SU-DHL-6 (cell line): ENCODE results near the gene ZDHHC1.
"Not testable (repeated sequence)": the region's sequence is repeated elsewhere in the genome, so short reads cannot be mapped to it uniquely, and the experiment has no call there.

Experiments used
- H2AFZ ChIP-seq: fragments of 200-600 bp; sonication (generic); 2 replicates; pipeline ENCODE4 v1.6.1; 2014; ENCODE audit warnings: low read depth, mild to moderate bottlenecking, moderate library complexity, mixed read lengths, antibody characterized with exemption, low read length; ENCODE audit not compliant: severe bottlenecking
- H3F3A ChIP-seq: fragments of 200-600 bp; shearing (Covaris generic); 2 replicates; pipeline ENCODE4 v1.6.0; 2016; ENCODE audit warnings: antibody characterized with exemption, mild to moderate bottlenecking; ENCODE audit not compliant: insufficient read depth
- H3K27ac ChIP-seq: fragments of 200-600 bp; sonication (generic); 2 replicates; pipeline ENCODE4 v1.5.1; 2016; ENCODE audit warnings: low read depth, mild to moderate bottlenecking, low read length, moderate library complexity, mixed read lengths
- H3K27me3 ChIP-seq: fragments of 200-600 bp; sonication (generic), shearing (Covaris generic); 2 replicates; pipeline ENCODE4 v1.6.0; 2014; ENCODE audit warnings: mild to moderate bottlenecking, low read length
- H3K36me3 ChIP-seq: fragments of 200-600 bp; sonication (generic); 2 replicates; pipeline ENCODE4 v1.6.1; 2014; ENCODE audit warnings: mild to moderate bottlenecking, low read length, mixed read lengths
- H3K4me2 ChIP-seq: fragments of 300-600, 200-600 bp; shearing (Covaris generic), sonication (generic); 2 replicates; pipeline ENCODE4 v1.6.0; 2014; ENCODE audit warnings: low read length, low read depth, mild to moderate bottlenecking; ENCODE audit not compliant: poor library complexity, severe bottlenecking
- H3K4me3 ChIP-seq: fragments of 200-600 bp; sonication (generic); 2 replicates; pipeline ENCODE4 v1.5.1; 2014; ENCODE audit warnings: antibody characterized with exemption, low read length, mild to moderate bottlenecking, mixed read lengths; ENCODE audit not compliant: insufficient read depth, poor library complexity, severe bottlenecking
- H3K79me2 ChIP-seq: fragments of 200-600 bp; sonication (generic); 2 replicates; pipeline ENCODE4 v1.6.1; 2014; ENCODE audit warnings: mild to moderate bottlenecking, low read length, moderate library complexity; ENCODE audit not compliant: insufficient read depth
- H3K9ac ChIP-seq: fragments of 200-600 bp; sonication (generic); 2 replicates; pipeline ENCODE4 v1.7.0; 2014; ENCODE audit warnings: mild to moderate bottlenecking, low read length
- H3K9me2 ChIP-seq: fragments of 200-600 bp; sonication (generic); replicated peaks from 2 replicates; pipeline ENCODE4 v1.6.1; 2014; ENCODE audit warnings: low read length; ENCODE audit not compliant: insufficient read depth
- H3K9me3 ChIP-seq: fragments of 200-600 bp; sonication (generic); 2 replicates; pipeline ENCODE4 v1.6.1; 2014; ENCODE audit warnings: low read length, mixed read lengths; ENCODE audit not compliant: insufficient read depth
- H4K20me1 ChIP-seq: fragments of 200-600 bp; sonication (generic); 2 replicates; pipeline ENCODE4 v1.6.1; 2014; ENCODE audit warnings: low read depth, mild to moderate bottlenecking, antibody characterized with exemption, low read length, moderate library complexity, mixed read lengths
- CTCF ChIP-seq: fragments of 200-600 bp; sonication (generic); IDR thresholded peaks from one replicate; pipeline ENCODE4 v1.5.1; 2017; ENCODE audit warnings: antibody characterized with exemption, mild to moderate bottlenecking, low read length, moderate library complexity; ENCODE audit not compliant: insufficient read depth, poor library complexity, severe bottlenecking
- EZH2phosphoT487 ChIP-seq: fragments of 200-600 bp; sonication (generic), shearing (Covaris generic); conservative IDR thresholded peaks from 2 replicates; pipeline ENCODE4 v1.6.1; 2018; ENCODE audit warnings: mild to moderate bottlenecking, antibody characterized with exemption, low read length, moderate library complexity, mixed read lengths

ZDHHC1 gene

GRCh38 chr16:67357561-67357960 lies 58.7 kb downstream of the ZDHHC1 start:
- no peaks in the 10 kb centered on the region for H3K36me3 ChIP-seq
- no peak overlapping the region for H3K27ac ChIP-seq
- no peaks in the 10 kb centered on the region for H3F3A ChIP-seq
- no peaks in the 10 kb centered on the region for H3K27me3 ChIP-seq
- TF ChIP-seq EZH2phosphoT487 (no peak), CTCF (no peak)
- no peak overlapping the region for H3K4me3 ChIP-seq
- H3K9me2 ChIP-seq, result no peaks in the 10 kb centered on the region
- no peaks in the 10 kb centered on the region for H3K79me2 ChIP-seq
- no peak overlapping the region for H3K9ac ChIP-seq
- no peaks in the 10 kb centered on the region for H4K20me1 ChIP-seq
- H2AFZ ChIP-seq, result no peak overlapping the region
- no peaks in the 10 kb centered on the region for H3K9me3 ChIP-seq
- H3K4me2 ChIP-seq, result no peak overlapping the region

GRCh38 chr16:67356396-67356795 lies 59.9 kb downstream of the ZDHHC1 start:
- Histone ChIP-seq H4K20me1 (no peaks in the 10 kb centered on the region), H3K27ac (no peak overlapping the region), H3F3A (no peaks in the 10 kb centered on the region), H3K36me3 (no peaks in the 10 kb centered on the region), H2AFZ (no peak overlapping the region), H3K79me2 (no peaks in the 10 kb centered on the region), H3K9me2 (no peaks in the 10 kb centered on the region), H3K9me3 (no peaks in the 10 kb centered on the region), H3K4me2 (no peak overlapping the region), H3K9ac (no peak overlapping the region), H3K4me3 (no peak overlapping the region), H3K27me3 (no peaks in the 10 kb centered on the region)
- TF ChIP-seq EZH2phosphoT487 (no peak), CTCF (no peak)

- H3K36me3 ChIP-seq, H4K20me1 ChIP-seq, H2AFZ ChIP-seq, H3K4me3 ChIP-seq, H3K9me2 ChIP-seq, H3K9me3 ChIP-seq, H3K4me2 ChIP-seq, H3K27ac ChIP-seq, H3K9ac ChIP-seq, H3K27me3 ChIP-seq, H3K79me2 ChIP-seq, H3F3A ChIP-seq: not testable (repeated sequence)
These were observed 63.8 kb downstream of the ZDHHC1 start for GRCh38 chr16:67352463-67352862.

GRCh38 chr16:67350324-67350723 lies 66.0 kb downstream of the ZDHHC1 start:
- H2AFZ ChIP-seq, result no peak overlapping the region
- H3K79me2 ChIP-seq, result no peaks in the 10 kb centered on the region
- H3K27me3 ChIP-seq, result no peaks in the 10 kb centered on the region
- H3K27ac ChIP-seq, result no peak overlapping the region
- H3K9me2 ChIP-seq, result no peaks in the 10 kb centered on the region
- H3F3A ChIP-seq, result no peaks in the 10 kb centered on the region
- TF ChIP-seq EZH2phosphoT487 (no peak), CTCF (no peak)
- no peak overlapping the region for H3K4me3 ChIP-seq
- no peak overlapping the region for H3K9ac ChIP-seq
- no peaks in the 10 kb centered on the region for H3K36me3 ChIP-seq
- no peaks in the 10 kb centered on the region for H4K20me1 ChIP-seq
- H3K4me2 ChIP-seq, result no peak overlapping the region
- no peaks in the 10 kb centered on the region for H3K9me3 ChIP-seq
